Measurements from ENCODE around the gene DOCK6.

The DOCK6 gene

DNA sequence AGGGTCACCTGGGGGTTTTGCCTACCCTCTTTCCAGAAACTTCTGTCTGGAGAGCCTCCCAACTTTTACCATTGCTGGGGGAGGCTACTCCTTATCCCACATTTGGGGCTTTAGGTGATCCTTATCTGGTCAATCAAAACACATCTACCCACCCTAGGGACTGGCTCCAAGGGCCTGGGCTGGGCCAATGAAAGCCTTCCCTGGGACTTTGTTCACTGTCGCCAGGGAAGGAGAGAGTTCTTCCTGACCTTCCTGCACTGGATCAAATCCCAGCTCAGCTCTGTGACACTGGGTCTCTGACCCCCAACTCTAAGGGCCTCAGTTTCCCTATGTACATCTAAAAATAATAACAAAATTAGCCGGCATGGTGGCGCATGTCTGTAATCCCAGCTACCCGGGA lies 11.1 kb downstream of the DOCK6 start:
- Histone ChIP-seq H3K4me1 (ENCODE audit: control insufficient read depth, insufficient read depth, low read length) (no peaks in the 10 kb centered on the region), H3K27ac (ENCODE audit: extremely low read depth, low read depth, low read length) (no peak overlapping the region), H3K4me3 (ENCODE audit: low read depth, low read length) (no peak overlapping the region), H3K9me3 (ENCODE audit: control insufficient read depth, insufficient read depth, low read depth, low read length) (no peaks in the 10 kb centered on the region), H3K36me3 (ENCODE audit: control insufficient read depth in 2 of 2, insufficient read depth in 1 of 2, low read length in 2 of 2) (peaks cover 0 to 32% of the 10 kb centered on the region in 2 experiments; a peak in 2 of 3 replicates)
- POLR2A ChIA-PET: interaction anchor here (0.5 kb wide), 1 partner anchor 414 kb away, joined by 11 read pairs; no protein-coding TSS in a partner anchor
- CTCF ChIA-PET: interaction anchor here (0.7 to 1.5 kb wide), 3 partner anchors 8 to 155 kb away, joined by 3 to 6 read pairs (median 3); no protein-coding TSS in a partner anchor
- TF ChIP-seq ZBTB20 (tag by site-specific recombination; IDR thresholded peaks at IDR 0.05): no peak
- TF ChIP-seq ZNF157 (tag by site-specific recombination; IDR thresholded peaks at IDR 0.05): no peak
- no peak for TF ChIP-seq ZNF843 (tag by site-specific recombination; IDR thresholded peaks at IDR 0.05)
- no peak for TF ChIP-seq ZNF16 (tag by site-specific recombination; IDR thresholded peaks at IDR 0.05; ENCODE audit: low read depth)
- TF ChIP-seq, protein P1, sequence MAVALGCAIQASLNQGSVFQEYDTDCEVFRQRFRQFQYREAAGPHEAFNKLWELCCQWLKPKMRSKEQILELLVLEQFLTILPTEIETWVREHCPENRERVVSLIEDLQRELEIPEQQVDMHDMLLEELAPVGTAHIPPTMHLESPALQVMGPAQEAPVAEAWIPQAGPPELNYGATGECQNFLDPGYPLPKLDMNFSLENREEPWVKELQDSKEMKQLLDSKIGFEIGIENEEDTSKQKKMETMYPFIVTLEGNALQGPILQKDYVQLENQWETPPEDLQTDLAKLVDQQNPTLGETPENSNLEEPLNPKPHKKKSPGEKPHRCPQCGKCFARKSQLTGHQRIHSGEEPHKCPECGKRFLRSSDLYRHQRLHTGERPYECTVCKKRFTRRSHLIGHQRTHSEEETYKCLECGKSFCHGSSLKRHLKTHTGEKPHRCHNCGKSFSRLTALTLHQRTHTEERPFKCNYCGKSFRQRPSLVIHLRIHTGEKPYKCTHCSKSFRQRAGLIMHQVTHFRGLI (tag by site-specific recombination; IDR thresholded peaks at IDR 0.05): no peak
- TF ChIP-seq ZNF658 (tag by site-specific recombination; IDR thresholded peaks at IDR 0.05): no peak
- no peak for TF ChIP-seq MZF1 (tag by site-specific recombination; IDR thresholded peaks at IDR 0.05; ENCODE audit: borderline replicate concordance)
- TF ChIP-seq ZNF768 (tag by site-specific recombination; IDR thresholded peaks at IDR 0.05): no peak
- TF ChIP-seq, protein P2, sequence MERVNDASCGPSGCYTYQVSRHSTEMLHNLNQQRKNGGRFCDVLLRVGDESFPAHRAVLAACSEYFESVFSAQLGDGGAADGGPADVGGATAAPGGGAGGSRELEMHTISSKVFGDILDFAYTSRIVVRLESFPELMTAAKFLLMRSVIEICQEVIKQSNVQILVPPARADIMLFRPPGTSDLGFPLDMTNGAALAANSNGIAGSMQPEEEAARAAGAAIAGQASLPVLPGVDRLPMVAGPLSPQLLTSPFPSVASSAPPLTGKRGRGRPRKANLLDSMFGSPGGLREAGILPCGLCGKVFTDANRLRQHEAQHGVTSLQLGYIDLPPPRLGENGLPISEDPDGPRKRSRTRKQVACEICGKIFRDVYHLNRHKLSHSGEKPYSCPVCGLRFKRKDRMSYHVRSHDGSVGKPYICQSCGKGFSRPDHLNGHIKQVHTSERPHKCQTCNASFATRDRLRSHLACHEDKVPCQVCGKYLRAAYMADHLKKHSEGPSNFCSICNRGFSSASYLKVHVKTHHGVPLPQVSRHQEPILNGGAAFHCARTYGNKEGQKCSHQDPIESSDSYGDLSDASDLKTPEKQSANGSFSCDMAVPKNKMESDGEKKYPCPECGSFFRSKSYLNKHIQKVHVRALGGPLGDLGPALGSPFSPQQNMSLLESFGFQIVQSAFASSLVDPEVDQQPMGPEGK (tag by site-specific recombination; IDR thresholded peaks at IDR 0.05): no peak
- TF ChIP-seq, protein P3, sequence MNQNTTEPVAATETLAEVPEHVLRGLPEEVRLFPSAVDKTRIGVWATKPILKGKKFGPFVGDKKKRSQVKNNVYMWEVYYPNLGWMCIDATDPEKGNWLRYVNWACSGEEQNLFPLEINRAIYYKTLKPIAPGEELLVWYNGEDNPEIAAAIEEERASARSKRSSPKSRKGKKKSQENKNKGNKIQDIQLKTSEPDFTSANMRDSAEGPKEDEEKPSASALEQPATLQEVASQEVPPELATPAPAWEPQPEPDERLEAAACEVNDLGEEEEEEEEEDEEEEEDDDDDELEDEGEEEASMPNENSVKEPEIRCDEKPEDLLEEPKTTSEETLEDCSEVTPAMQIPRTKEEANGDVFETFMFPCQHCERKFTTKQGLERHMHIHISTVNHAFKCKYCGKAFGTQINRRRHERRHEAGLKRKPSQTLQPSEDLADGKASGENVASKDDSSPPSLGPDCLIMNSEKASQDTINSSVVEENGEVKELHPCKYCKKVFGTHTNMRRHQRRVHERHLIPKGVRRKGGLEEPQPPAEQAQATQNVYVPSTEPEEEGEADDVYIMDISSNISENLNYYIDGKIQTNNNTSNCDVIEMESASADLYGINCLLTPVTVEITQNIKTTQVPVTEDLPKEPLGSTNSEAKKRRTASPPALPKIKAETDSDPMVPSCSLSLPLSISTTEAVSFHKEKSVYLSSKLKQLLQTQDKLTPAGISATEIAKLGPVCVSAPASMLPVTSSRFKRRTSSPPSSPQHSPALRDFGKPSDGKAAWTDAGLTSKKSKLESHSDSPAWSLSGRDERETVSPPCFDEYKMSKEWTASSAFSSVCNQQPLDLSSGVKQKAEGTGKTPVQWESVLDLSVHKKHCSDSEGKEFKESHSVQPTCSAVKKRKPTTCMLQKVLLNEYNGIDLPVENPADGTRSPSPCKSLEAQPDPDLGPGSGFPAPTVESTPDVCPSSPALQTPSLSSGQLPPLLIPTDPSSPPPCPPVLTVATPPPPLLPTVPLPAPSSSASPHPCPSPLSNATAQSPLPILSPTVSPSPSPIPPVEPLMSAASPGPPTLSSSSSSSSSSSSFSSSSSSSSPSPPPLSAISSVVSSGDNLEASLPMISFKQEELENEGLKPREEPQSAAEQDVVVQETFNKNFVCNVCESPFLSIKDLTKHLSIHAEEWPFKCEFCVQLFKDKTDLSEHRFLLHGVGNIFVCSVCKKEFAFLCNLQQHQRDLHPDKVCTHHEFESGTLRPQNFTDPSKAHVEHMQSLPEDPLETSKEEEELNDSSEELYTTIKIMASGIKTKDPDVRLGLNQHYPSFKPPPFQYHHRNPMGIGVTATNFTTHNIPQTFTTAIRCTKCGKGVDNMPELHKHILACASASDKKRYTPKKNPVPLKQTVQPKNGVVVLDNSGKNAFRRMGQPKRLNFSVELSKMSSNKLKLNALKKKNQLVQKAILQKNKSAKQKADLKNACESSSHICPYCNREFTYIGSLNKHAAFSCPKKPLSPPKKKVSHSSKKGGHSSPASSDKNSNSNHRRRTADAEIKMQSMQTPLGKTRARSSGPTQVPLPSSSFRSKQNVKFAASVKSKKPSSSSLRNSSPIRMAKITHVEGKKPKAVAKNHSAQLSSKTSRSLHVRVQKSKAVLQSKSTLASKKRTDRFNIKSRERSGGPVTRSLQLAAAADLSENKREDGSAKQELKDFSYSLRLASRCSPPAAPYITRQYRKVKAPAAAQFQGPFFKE (tag by site-specific recombination; IDR thresholded peaks at IDR 0.05; ENCODE audit: borderline replicate concordance): no peak
- no peak for TF ChIP-seq ZNF558 (tag by site-specific recombination; IDR thresholded peaks at IDR 0.05)
- TF ChIP-seq, protein P4, sequence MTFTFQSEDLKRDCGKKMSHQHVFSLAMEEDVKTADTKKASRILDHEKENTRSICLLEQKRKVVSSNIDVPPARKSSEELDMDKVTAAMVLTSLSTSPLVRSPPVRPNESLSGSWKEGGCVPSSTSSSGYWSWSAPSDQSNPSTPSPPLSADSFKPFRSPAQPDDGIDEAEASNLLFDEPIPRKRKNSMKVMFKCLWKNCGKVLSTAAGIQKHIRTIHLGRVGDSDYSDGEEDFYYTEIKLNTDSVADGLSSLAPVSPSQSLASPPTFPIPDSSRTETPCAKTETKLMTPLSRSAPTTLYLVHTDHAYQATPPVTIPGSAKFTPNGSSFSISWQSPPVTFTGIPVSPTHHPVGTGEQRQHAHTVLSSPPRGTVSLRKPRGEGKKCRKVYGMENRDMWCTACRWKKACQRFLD (tag by site-specific recombination; IDR thresholded peaks at IDR 0.05): no peak
- TF ChIP-seq SP3 (tag by site-specific recombination; IDR thresholded peaks at IDR 0.05): no peak
- no peak for TF ChIP-seq YY1 (tag by site-specific recombination; IDR thresholded peaks at IDR 0.05)
- no peak for TF ChIP-seq KLF8 (tag by site-specific recombination; IDR thresholded peaks at IDR 0.05)

DNA sequence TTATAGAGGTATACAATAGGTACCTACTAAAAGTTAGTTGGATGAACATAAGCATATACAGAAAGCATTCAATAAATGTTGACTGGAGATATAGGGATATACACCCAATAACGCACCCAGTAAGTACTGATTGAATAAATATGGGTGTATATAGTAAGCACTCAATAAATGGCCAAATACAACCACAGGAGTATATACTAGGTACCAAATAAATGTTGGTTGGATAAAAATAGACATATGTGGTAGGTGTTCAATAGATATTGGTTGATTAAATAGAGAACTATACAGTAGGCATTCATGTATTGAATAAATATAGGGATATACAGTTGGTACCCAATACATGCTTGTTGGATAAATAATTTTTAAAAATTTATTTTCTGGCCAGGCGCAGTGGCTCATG lies 13.5 kb downstream of the DOCK6 start:
- Histone ChIP-seq H3K27ac (ENCODE audit: extremely low read depth, low read depth, low read length) (no peak overlapping the region), H3K9me3 (ENCODE audit: control insufficient read depth, insufficient read depth, low read depth, low read length) (no peaks in the 10 kb centered on the region), H3K4me1 (ENCODE audit: control insufficient read depth, insufficient read depth, low read length) (no peaks in the 10 kb centered on the region), H3K4me3 (ENCODE audit: low read depth, low read length) (no peak overlapping the region), H3K36me3 (ENCODE audit: control insufficient read depth in 2 of 2, insufficient read depth in 1 of 2, low read length in 2 of 2) (peaks cover 0 to 32% of the 10 kb centered on the region in 2 experiments; a peak in 2 of 3 replicates)
- POLR2A ChIA-PET: no interaction called here
- TF ChIP-seq ZNF792 (tag by site-specific recombination; IDR thresholded peaks at IDR 0.05) (0 out of 2 replicates have a peak, but pooled peaks have one; percentile 32), KLF16 (tag by site-specific recombination; IDR thresholded peaks at IDR 0.05) (no peak), ZNF23 (tag by site-specific recombination; IDR thresholded peaks at IDR 0.05; ENCODE audit: borderline replicate concordance) (no peak)
- TF ChIP-seq, protein P5, sequence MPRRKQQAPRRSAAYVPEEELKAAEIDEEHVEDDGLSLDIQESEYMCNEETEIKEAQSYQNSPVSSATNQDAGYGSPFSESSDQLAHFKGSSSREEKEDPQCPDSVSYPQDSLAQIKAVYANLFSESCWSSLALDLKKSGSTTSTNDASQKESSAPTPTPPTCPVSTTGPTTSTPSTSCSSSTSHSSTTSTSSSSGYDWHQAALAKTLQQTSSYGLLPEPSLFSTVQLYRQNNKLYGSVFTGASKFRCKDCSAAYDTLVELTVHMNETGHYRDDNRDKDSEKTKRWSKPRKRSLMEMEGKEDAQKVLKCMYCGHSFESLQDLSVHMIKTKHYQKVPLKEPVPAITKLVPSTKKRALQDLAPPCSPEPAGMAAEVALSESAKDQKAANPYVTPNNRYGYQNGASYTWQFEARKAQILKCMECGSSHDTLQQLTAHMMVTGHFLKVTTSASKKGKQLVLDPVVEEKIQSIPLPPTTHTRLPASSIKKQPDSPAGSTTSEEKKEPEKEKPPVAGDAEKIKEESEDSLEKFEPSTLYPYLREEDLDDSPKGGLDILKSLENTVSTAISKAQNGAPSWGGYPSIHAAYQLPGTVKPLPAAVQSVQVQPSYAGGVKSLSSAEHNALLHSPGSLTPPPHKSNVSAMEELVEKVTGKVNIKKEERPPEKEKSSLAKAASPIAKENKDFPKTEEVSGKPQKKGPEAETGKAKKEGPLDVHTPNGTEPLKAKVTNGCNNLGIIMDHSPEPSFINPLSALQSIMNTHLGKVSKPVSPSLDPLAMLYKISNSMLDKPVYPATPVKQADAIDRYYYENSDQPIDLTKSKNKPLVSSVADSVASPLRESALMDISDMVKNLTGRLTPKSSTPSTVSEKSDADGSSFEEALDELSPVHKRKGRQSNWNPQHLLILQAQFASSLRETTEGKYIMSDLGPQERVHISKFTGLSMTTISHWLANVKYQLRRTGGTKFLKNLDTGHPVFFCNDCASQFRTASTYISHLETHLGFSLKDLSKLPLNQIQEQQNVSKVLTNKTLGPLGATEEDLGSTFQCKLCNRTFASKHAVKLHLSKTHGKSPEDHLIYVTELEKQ (tag by site-specific recombination; IDR thresholded peaks at IDR 0.05; ENCODE audit: borderline replicate concordance): no peak
- CTCF ChIA-PET: no interaction called here
